ENCODE results near the gene RCAN2. TPM values are rescaled to one million over a fixed set of nuclear protein-coding genes. Genes with fewer than 3 reads are reported as not detected.

Gene RCAN2
- total and polyA plus RNA-seq, 4 experiments from 2014 or later: 0.06 to 0.21 TPM; not detected in 2

- Mint-ChIP-seq H3K4me1 (peaks cover 0 to 5% (median 5%) of the 10 kb centered on the region in 4 donors), H3K27me3 (peaks cover 0 to 4% of the 10 kb centered on the region in 2 donors), H3K9me3 (no peaks in the 10 kb centered on the region), H3K27ac (no peak overlapping the region), H3K4me3 (no peak overlapping the region), H3K36me3 (no peaks in the 10 kb centered on the region)
- no peak overlapping the region for H3K4me3 ChIP-seq (ENCODE audit: low read length in 2 of 2)
- intact Hi-C loops (cut with micrococcal nuclease): no loop called here
- POLR2A ChIA-PET (ENCODE audit: partially characterized antibody): no interaction called here
- no peaks in the 10 kb centered on the region for H3K9me3 ChIP-seq (ENCODE audit: control insufficient read depth in 1 of 2, low read length in 2 of 2)
- no peaks in the 10 kb centered on the region for H3K27me3 ChIP-seq (ENCODE audit: insufficient read depth, low read length)
- no peaks in the 10 kb centered on the region for H3K36me3 ChIP-seq (ENCODE audit: insufficient read depth, low read length)
- no peaks in the 10 kb centered on the region for H3K4me1 ChIP-seq (ENCODE audit: insufficient read depth, low read length)
- no peak for DNase-seq
- CTCF ChIA-PET (ENCODE audit: partially characterized antibody): interaction anchor here (1.3 kb wide), 1 partner anchor 10 kb away, joined by 3 read pairs; no protein-coding TSS in a partner anchor
- no peak overlapping the region for H3K27ac ChIP-seq (ENCODE audit: low read depth, low read length)
These were observed 167.2 kb downstream of the RCAN2 start for GRCh38 chr6:46323966-46324622.

- H3K36me3 Mint-ChIP-seq: no peaks in the 10 kb centered on the region
- Histone ChIP-seq H3K9me3 (ENCODE audit: control insufficient read depth in 1 of 2, low read length in 2 of 2) (no peaks in the 10 kb centered on the region), H3K4me1 (ENCODE audit: insufficient read depth, low read length) (no peaks in the 10 kb centered on the region), H3K27me3 (ENCODE audit: insufficient read depth, low read length) (no peaks in the 10 kb centered on the region), H3K4me3 (ENCODE audit: low read length in 2 of 2) (no peak overlapping the region), H3K27ac (ENCODE audit: low read depth, low read length) (no peak overlapping the region), H3K36me3 (ENCODE audit: insufficient read depth, low read length) (no peaks in the 10 kb centered on the region)
- H3K9me3 Mint-ChIP-seq: no peaks in the 10 kb centered on the region
- H3K4me3 Mint-ChIP-seq: no peak overlapping the region
- H3K27me3 Mint-ChIP-seq: peaks cover 0 to 1% of the 10 kb centered on the region in 2 donors
- H3K4me1 Mint-ChIP-seq: peaks cover 0 to 5% (median 5%) of the 10 kb centered on the region in 4 donors
- intact Hi-C loops (cut with micrococcal nuclease): no loop called here
- CTCF ChIA-PET (ENCODE audit: partially characterized antibody): interaction anchor here (1.3 kb wide), 1 partner anchor 10 kb away, joined by 3 read pairs; no protein-coding TSS in a partner anchor
- POLR2A ChIA-PET (ENCODE audit: partially characterized antibody): no interaction called here
- no peak overlapping the region for H3K27ac Mint-ChIP-seq
- no peak for DNase-seq
These were observed 167.8 kb downstream of the RCAN2 start for GRCh38 chr6:46323312-46323965.

GRCh38 chr6:46320505-46320904, 170.7 kb downstream of the RCAN2 start:
- no peak for DNase-seq
- Histone ChIP-seq H3K9me3 (ENCODE audit: control insufficient read depth in 1 of 2, low read length in 2 of 2) (no peaks in the 10 kb centered on the region), H3K4me3 (ENCODE audit: low read length in 2 of 2) (no peak overlapping the region), H3K27ac (ENCODE audit: low read depth, low read length) (no peak overlapping the region), H3K36me3 (ENCODE audit: insufficient read depth, low read length) (no peaks in the 10 kb centered on the region), H3K4me1 (ENCODE audit: insufficient read depth, low read length) (no peaks in the 10 kb centered on the region), H3K27me3 (ENCODE audit: insufficient read depth, low read length) (no peaks in the 10 kb centered on the region)
- Mint-ChIP-seq H3K4me1 (peaks cover 0 to 2% (median 0%) of the 10 kb centered on the region in 4 donors), H3K27me3 (no peaks in the 10 kb centered on the region), H3K27ac (no peak overlapping the region), H3K4me3 (no peak overlapping the region), H3K9me3 (no peaks in the 10 kb centered on the region), H3K36me3 (no peaks in the 10 kb centered on the region)
- ChIA-PET CTCF (ENCODE audit: partially characterized antibody) (no interaction called here), POLR2A (ENCODE audit: partially characterized antibody) (no interaction called here)
- intact Hi-C loops (cut with micrococcal nuclease): no loop called here

DNA sequence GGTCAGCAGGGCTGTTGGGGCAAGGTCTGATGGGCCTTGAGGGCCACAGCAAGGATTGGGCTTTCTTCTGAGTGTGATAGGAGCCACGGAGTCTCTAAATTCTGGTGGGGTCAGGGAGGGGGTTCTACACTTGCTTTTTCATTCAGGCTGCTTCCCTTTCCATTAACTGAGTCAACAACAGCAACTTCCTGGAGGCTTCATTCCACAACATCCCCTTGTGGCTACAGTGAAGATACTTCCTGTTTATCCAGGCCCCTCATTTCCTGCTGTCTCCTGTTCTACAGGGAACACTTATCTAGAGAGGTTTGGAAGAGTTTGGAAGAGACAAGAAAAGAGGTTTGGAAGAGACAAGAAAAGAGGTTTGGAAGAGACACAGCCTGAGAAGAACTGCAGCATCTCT, 175.7 kb downstream of the RCAN2 start:
- DNase-seq: no peak
- H3K4me3 ChIP-seq (ENCODE audit: low read length in 2 of 2): no peak overlapping the region
- no peaks in the 10 kb centered on the region for H3K4me1 ChIP-seq (ENCODE audit: insufficient read depth, low read length)
- no peaks in the 10 kb centered on the region for H3K36me3 ChIP-seq (ENCODE audit: insufficient read depth, low read length)
- ChIA-PET CTCF (ENCODE audit: partially characterized antibody) (no interaction called here), POLR2A (ENCODE audit: partially characterized antibody) (no interaction called here)
- Mint-ChIP-seq H3K4me3 (no peak overlapping the region), H3K27me3 (peaks cover 0 to 2% of the 10 kb centered on the region in 2 donors), H3K27ac (peak overlapping the region in 1 of 7 donors; percentile 44), H3K9me3 (peaks cover 0 to 2% (median 0%) of the 10 kb centered on the region in 8 donors), H3K36me3 (no peaks in the 10 kb centered on the region), H3K4me1 (peaks cover 0 to 4% (median under 1%) of the 10 kb centered on the region in 4 donors)
- H3K27ac ChIP-seq (ENCODE audit: low read depth, low read length): no peak overlapping the region
- intact Hi-C loops (cut with micrococcal nuclease): no loop called here
- H3K9me3 ChIP-seq (ENCODE audit: control insufficient read depth in 1 of 2, low read length in 2 of 2): no peaks in the 10 kb centered on the region
- no peaks in the 10 kb centered on the region for H3K27me3 ChIP-seq (ENCODE audit: insufficient read depth, low read length)

GRCh38 chr6:46312654-46313053, 178.6 kb downstream of the RCAN2 start:
- ChIA-PET CTCF (ENCODE audit: partially characterized antibody) (no interaction called here), POLR2A (ENCODE audit: partially characterized antibody) (no interaction called here)
- H3K4me1 ChIP-seq (ENCODE audit: insufficient read depth, low read length): no peaks in the 10 kb centered on the region
- no peaks in the 10 kb centered on the region for H3K9me3 ChIP-seq (ENCODE audit: control insufficient read depth in 1 of 2, low read length in 2 of 2)
- no peak for DNase-seq
- H3K27ac ChIP-seq (ENCODE audit: low read depth, low read length): no peak overlapping the region
- intact Hi-C loops (cut with micrococcal nuclease): no loop called here
- no peak overlapping the region for H3K4me3 ChIP-seq (ENCODE audit: low read length in 2 of 2)
- Mint-ChIP-seq H3K9me3 (peaks cover 0 to 2% (median 0%) of the 10 kb centered on the region in 8 donors), H3K27me3 (peaks cover 3 to 4% of the 10 kb centered on the region in 2 donors), H3K27ac (no peak overlapping the region), H3K4me3 (no peak overlapping the region), H3K4me1 (peaks cover 0 to 4% (median under 1%) of the 10 kb centered on the region in 4 donors), H3K36me3 (no peaks in the 10 kb centered on the region)
- no peaks in the 10 kb centered on the region for H3K27me3 ChIP-seq (ENCODE audit: insufficient read depth, low read length)
- H3K36me3 ChIP-seq (ENCODE audit: insufficient read depth, low read length): no peaks in the 10 kb centered on the region

DNA sequence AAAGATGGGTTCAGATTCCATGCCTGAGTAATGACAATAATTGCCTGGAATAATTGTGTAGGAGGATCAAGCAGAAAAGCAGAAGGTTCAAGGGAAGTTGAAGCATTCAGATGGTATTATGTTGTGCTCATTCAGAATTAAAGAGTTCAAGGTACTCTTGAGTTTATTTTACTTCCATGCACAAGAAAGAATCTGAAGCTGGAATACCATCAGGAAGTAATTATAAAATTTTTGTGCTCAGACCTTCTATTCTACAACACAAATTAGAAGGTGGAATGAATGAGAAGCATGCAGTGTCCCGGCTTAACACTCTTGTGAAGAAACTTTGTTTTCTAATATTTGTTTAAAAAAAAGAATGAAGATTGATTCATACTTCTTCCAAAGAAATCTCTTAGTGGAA, 181.1 kb downstream of the RCAN2 start:
- no peaks in the 10 kb centered on the region for H3K9me3 ChIP-seq (ENCODE audit: control insufficient read depth in 1 of 2, low read length in 2 of 2)
- H3K9me3 Mint-ChIP-seq: peaks cover 0 to 1% (median 0%) of the 10 kb centered on the region in 8 donors
- no peak overlapping the region for H3K4me3 ChIP-seq (ENCODE audit: low read length in 2 of 2)
- ChIA-PET CTCF (ENCODE audit: partially characterized antibody) (no interaction called here), POLR2A (ENCODE audit: partially characterized antibody) (no interaction called here)
- no peak overlapping the region for H3K27ac Mint-ChIP-seq
- H3K36me3 ChIP-seq (ENCODE audit: insufficient read depth, low read length): no peaks in the 10 kb centered on the region
- H3K4me3 Mint-ChIP-seq: no peak overlapping the region
- H3K27me3 Mint-ChIP-seq: peaks cover 3 to 11% of the 10 kb centered on the region in 2 donors
- intact Hi-C loops (cut with micrococcal nuclease): no loop called here
- no peak for DNase-seq
- no peaks in the 10 kb centered on the region for H3K27me3 ChIP-seq (ENCODE audit: insufficient read depth, low read length)
- H3K4me1 ChIP-seq (ENCODE audit: insufficient read depth, low read length): no peaks in the 10 kb centered on the region
- no peak overlapping the region for H3K27ac ChIP-seq (ENCODE audit: low read depth, low read length)
- peaks cover 0 to 1% (median under 1%) of the 10 kb centered on the region in 4 donors for H3K4me1 Mint-ChIP-seq
- H3K36me3 Mint-ChIP-seq: no peaks in the 10 kb centered on the region

DNA sequence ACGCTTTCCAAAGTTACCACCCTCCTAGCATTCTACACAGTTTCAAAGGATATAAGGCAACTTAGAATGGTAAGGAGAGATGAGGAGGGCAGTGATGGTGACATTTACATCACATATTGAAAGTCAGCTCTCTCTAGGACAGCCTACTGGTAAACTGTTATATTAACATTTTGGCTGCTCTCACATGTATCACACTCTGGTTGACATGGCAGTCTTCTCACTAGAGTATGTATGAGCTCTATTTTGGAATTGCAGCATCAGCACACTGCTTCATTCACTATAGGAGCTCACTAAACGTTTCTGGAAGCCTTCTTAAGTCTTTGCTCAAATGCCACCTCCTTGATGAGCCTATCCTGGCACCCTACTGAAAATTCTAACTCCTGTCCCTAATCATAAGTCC, 184.8 kb downstream of the RCAN2 start:
- Histone ChIP-seq H3K27ac (ENCODE audit: low read depth, low read length) (no peak overlapping the region), H3K4me3 (ENCODE audit: low read length in 2 of 2) (no peak overlapping the region), H3K36me3 (ENCODE audit: insufficient read depth, low read length) (no peaks in the 10 kb centered on the region), H3K27me3 (ENCODE audit: insufficient read depth, low read length) (no peaks in the 10 kb centered on the region), H3K9me3 (ENCODE audit: control insufficient read depth in 1 of 2, low read length in 2 of 2) (no peaks in the 10 kb centered on the region), H3K4me1 (ENCODE audit: insufficient read depth, low read length) (no peaks in the 10 kb centered on the region)
- Mint-ChIP-seq H3K27ac (no peak overlapping the region), H3K36me3 (no peaks in the 10 kb centered on the region), H3K4me3 (no peak overlapping the region), H3K4me1 (no peaks in the 10 kb centered on the region), H3K9me3 (peaks cover 0 to 4% (median 0%) of the 10 kb centered on the region in 8 donors), H3K27me3 (peaks cover 10% of the 10 kb centered on the region in 2 donors)
- no peak for DNase-seq
- CTCF ChIA-PET (ENCODE audit: partially characterized antibody): no interaction called here
- POLR2A ChIA-PET (ENCODE audit: partially characterized antibody): no interaction called here
- intact Hi-C loops (cut with micrococcal nuclease): no loop called here

Data from CD4-positive, alpha-beta memory T cell (primary cell).